ENCODE measurements around the gene TMEM106B. TPM values are rescaled to one million over a fixed set of nuclear protein-coding genes. Genes with fewer than 3 reads are reported as not detected.

Gene TMEM106B
- total RNA-seq, 1 experiment from 2014 or later, result 46.8 TPM

- BruUV-seq (replicated peaks), result no TSS peak
- H3K27me3 Mint-ChIP-seq (ENCODE audit: insufficient read depth, unreplicated experiment), result no peaks in the 10 kb centered on the region
- POLR2A ChIA-PET, result no interaction called here
These were observed 16.7 kb upstream of the TMEM106B start for GRCh38 chr7:12194426-12194825.

GRCh38 chr7:12196386-12196785, 14.7 kb upstream of the TMEM106B start:
- Histone ChIP-seq H3K9me3 (no peaks in the 10 kb centered on the region), H3K27me3 (replicated peaks; ENCODE audit: control insufficient read depth, insufficient read depth, low read length) (no peaks in the 10 kb centered on the region), H3K4me3 (ENCODE audit: low read depth, low read length) (no peak overlapping the region), H3K36me3 (ENCODE audit: control insufficient read depth, insufficient read depth, low read length) (no peaks in the 10 kb centered on the region), H3K4me1 (no peaks in the 10 kb centered on the region)
- Mint-ChIP-seq H3K4me3 (ENCODE audit: unreplicated experiment) (no peak overlapping the region), H3K27ac (ENCODE audit: unreplicated experiment) (no peak overlapping the region), H3K9me3 (ENCODE audit: unreplicated experiment) (no peaks in the 10 kb centered on the region), H3K27me3 (ENCODE audit: insufficient read depth, unreplicated experiment) (no peaks in the 10 kb centered on the region), H3K4me1 (ENCODE audit: low read depth, unreplicated experiment) (peaks cover 5% of the 10 kb centered on the region), H3K36me3 (ENCODE audit: insufficient read depth, unreplicated experiment) (no peaks in the 10 kb centered on the region)
- CTCF ChIA-PET, result interaction anchor here (0.5 kb wide), 1 partner anchor 13 kb away, joined by 3 read pairs; no protein-coding TSS in a partner anchor
- POLR2A ChIA-PET, result no interaction called here
- no peak for TF ChIP-seq CTCF (IDR thresholded peaks at IDR 0.05; ENCODE audit: insufficient read depth in 1 of 2, low read depth in 1 of 2, low read length in 1 of 2, severe bottlenecking in 1 of 2, unreplicated experiment in 1 of 2)
- no TSS peak for BruUV-seq (replicated peaks)
- no peak for DNase-seq
- intact Hi-C loops (cut with micrococcal nuclease; ENCODE audit: unreplicated experiment), result no loop called here

More at GRCh38 chr7:12194426-12194825, 16.7 kb upstream of the TMEM106B start:
- CTCF ChIA-PET, result no interaction called here
- Mint-ChIP-seq H3K36me3 (ENCODE audit: insufficient read depth, unreplicated experiment) (no peaks in the 10 kb centered on the region), H3K27ac (ENCODE audit: unreplicated experiment) (no peak overlapping the region), H3K4me1 (ENCODE audit: low read depth, unreplicated experiment) (peaks cover 3% of the 10 kb centered on the region), H3K4me3 (ENCODE audit: unreplicated experiment) (no peak overlapping the region), H3K9me3 (ENCODE audit: unreplicated experiment) (no peaks in the 10 kb centered on the region)
- no peak for DNase-seq
- H3K4me1 ChIP-seq, result no peaks in the 10 kb centered on the region
- no peaks in the 10 kb centered on the region for H3K36me3 ChIP-seq (ENCODE audit: control insufficient read depth, insufficient read depth, low read length)
- no peak overlapping the region for H3K4me3 ChIP-seq (ENCODE audit: low read depth, low read length)
- no peaks in the 10 kb centered on the region for H3K27me3 ChIP-seq (replicated peaks; ENCODE audit: control insufficient read depth, insufficient read depth, low read length)
- no peak for TF ChIP-seq CTCF (IDR thresholded peaks at IDR 0.05; ENCODE audit: insufficient read depth in 1 of 2, low read depth in 1 of 2, low read length in 1 of 2, severe bottlenecking in 1 of 2, unreplicated experiment in 1 of 2)
- intact Hi-C loops (cut with micrococcal nuclease; ENCODE audit: unreplicated experiment), result no loop called here
- no peaks in the 10 kb centered on the region for H3K9me3 ChIP-seq

GRCh38 chr7:12199363-12199762, 11.7 kb upstream of the TMEM106B start:
- no peaks in the 10 kb centered on the region for H3K27me3 Mint-ChIP-seq (ENCODE audit: insufficient read depth, unreplicated experiment)
- no peak overlapping the region for H3K27ac Mint-ChIP-seq (ENCODE audit: unreplicated experiment)
- ChIA-PET POLR2A (no interaction called here), CTCF (no interaction called here)
- H3K36me3 ChIP-seq (ENCODE audit: control insufficient read depth, insufficient read depth, low read length), result no peaks in the 10 kb centered on the region
- no TSS peak for BruUV-seq (replicated peaks)
- H3K9me3 ChIP-seq, result no peaks in the 10 kb centered on the region
- intact Hi-C loops (cut with micrococcal nuclease; ENCODE audit: unreplicated experiment), result no loop called here
- no peaks in the 10 kb centered on the region for H3K36me3 Mint-ChIP-seq (ENCODE audit: insufficient read depth, unreplicated experiment)
- H3K9me3 Mint-ChIP-seq (ENCODE audit: unreplicated experiment), result no peaks in the 10 kb centered on the region
- no peak overlapping the region for H3K4me3 Mint-ChIP-seq (ENCODE audit: unreplicated experiment)
- no peak overlapping the region for H3K4me3 ChIP-seq (ENCODE audit: low read depth, low read length)
- no peak for DNase-seq
- no peaks in the 10 kb centered on the region for H3K4me1 ChIP-seq
- peaks cover 5% of the 10 kb centered on the region for H3K4me1 Mint-ChIP-seq (ENCODE audit: low read depth, unreplicated experiment)
- TF ChIP-seq CTCF (IDR thresholded peaks at IDR 0.05; ENCODE audit: insufficient read depth in 1 of 2, low read depth in 1 of 2, low read length in 1 of 2, severe bottlenecking in 1 of 2, unreplicated experiment in 1 of 2), result no peak
- H3K27me3 ChIP-seq (replicated peaks; ENCODE audit: control insufficient read depth, insufficient read depth, low read length), result no peaks in the 10 kb centered on the region

Data from Caco-2 (cell line).